Parathyroid adenoma (tissue), 2 donors: Measurements from ENCODE around the gene TMF1.

ENCODE experiments used
- H2AFZ ChIP-seq: fragments of 300-600 bp; sonication (generic); one replicate; pipeline ENCODE4 v1.7.0; 2017; ENCODE audit warnings: antibody characterized with exemption, mild to moderate bottlenecking
- H3K27ac ChIP-seq: fragments of 300-600 bp; sonication (generic); one replicate; pipeline ENCODE4 v1.7.0; 2017
- H3K27me3 ChIP-seq: fragments of 300-600 bp; sonication (generic); one replicate; pipeline ENCODE4 v1.7.0; 2017; ENCODE audit warnings: low read length; ENCODE audit not compliant: control insufficient read depth, insufficient read depth
- H3K36me3 ChIP-seq: fragments of 300-600 bp; sonication (generic); one replicate; pipeline ENCODE4 v1.7.0; 2017; ENCODE audit warnings: low read length; ENCODE audit not compliant: control insufficient read depth, insufficient read depth
- H3K4me1 ChIP-seq: fragments of 300-600 bp; sonication (generic); one replicate; pipeline ENCODE4 v1.7.0; 2017; ENCODE audit warnings: control low read depth
- H3K4me2 ChIP-seq: fragments of 300-600 bp; sonication (generic); one replicate; pipeline ENCODE4 v1.7.0; 2017; ENCODE audit warnings: low read length
- H3K4me3 ChIP-seq: fragments of 300-600 bp; sonication (generic); one replicate; pipeline ENCODE4 v1.7.0; 2017; ENCODE audit warnings: low read depth, low read length
- H3K79me2 ChIP-seq: fragments of 300-600 bp; sonication (generic); one replicate; pipeline ENCODE4 v1.7.0; 2017; ENCODE audit warnings: control low read depth
- H3K9ac ChIP-seq: fragments of 300-600 bp; sonication (generic); one replicate; pipeline ENCODE4 v1.7.0; 2017; ENCODE audit warnings: mild to moderate bottlenecking
- H3K9me3 ChIP-seq: fragments of 300-600 bp; sonication (generic); one replicate; pipeline ENCODE4 v1.7.0; 2017; ENCODE audit warnings: low read length; ENCODE audit not compliant: control insufficient read depth
- CTCF ChIP-seq: fragments of 300-600 bp; sonication (generic); IDR thresholded peaks from one replicate; pipeline ENCODE4 v1.7.0; 2017; ENCODE audit warnings: antibody characterized with exemption, mild to moderate bottlenecking
- donor health status: primary hyperparathyroidism.

Gene TMF1

GRCh38 chr3:68977486-68978167 lies 74.5 kb downstream of the TMF1 start:
- no peak for TF ChIP-seq CTCF
- Histone ChIP-seq H3K36me3 (no peaks in the 10 kb centered on the region), H3K9ac (no peak overlapping the region), H2AFZ (no peak overlapping the region), H3K4me2 (no peak overlapping the region), H3K27me3 (no peaks in the 10 kb centered on the region), H3K79me2 (no peaks in the 10 kb centered on the region), H3K9me3 (no peaks in the 10 kb centered on the region), H3K4me3 (no peak overlapping the region), H3K27ac (no peak overlapping the region), H3K4me1 (no peaks in the 10 kb centered on the region)

GRCh38 chr3:68974711-68975110 lies 77.4 kb downstream of the TMF1 start:
- H3K4me2 ChIP-seq = no peak overlapping the region
- no peaks in the 10 kb centered on the region for H3K79me2 ChIP-seq
- H3K27me3 ChIP-seq = no peaks in the 10 kb centered on the region
- H3K36me3 ChIP-seq = no peaks in the 10 kb centered on the region
- H3K27ac ChIP-seq = no peak overlapping the region
- H3K9me3 ChIP-seq = no peaks in the 10 kb centered on the region
- TF ChIP-seq CTCF = no peak
- no peak overlapping the region for H2AFZ ChIP-seq
- no peaks in the 10 kb centered on the region for H3K4me1 ChIP-seq
- H3K4me3 ChIP-seq = no peak overlapping the region
- no peak overlapping the region for H3K9ac ChIP-seq

- Histone ChIP-seq H3K36me3 (no peaks in the 10 kb centered on the region), H3K27ac (no peak overlapping the region), H3K27me3 (no peaks in the 10 kb centered on the region), H3K9ac (no peak overlapping the region), H3K4me3 (no peak overlapping the region), H2AFZ (no peak overlapping the region), H3K4me2 (no peak overlapping the region), H3K4me1 (no peaks in the 10 kb centered on the region), H3K79me2 (no peaks in the 10 kb centered on the region), H3K9me3 (no peaks in the 10 kb centered on the region)
- TF ChIP-seq CTCF = no peak
Observed at GRCh38 chr3:68973639-68974038, 78.5 kb downstream of the TMF1 start.

- H3K9me3 ChIP-seq = no peaks in the 10 kb centered on the region
- H3K27me3 ChIP-seq = no peaks in the 10 kb centered on the region
- no peaks in the 10 kb centered on the region for H3K36me3 ChIP-seq
- no peak overlapping the region for H2AFZ ChIP-seq
- no peak overlapping the region for H3K4me3 ChIP-seq
- TF ChIP-seq CTCF = peak; percentile 60
- H3K79me2 ChIP-seq = no peaks in the 10 kb centered on the region
- no peak overlapping the region for H3K27ac ChIP-seq
- no peak overlapping the region for H3K4me2 ChIP-seq
- no peaks in the 10 kb centered on the region for H3K4me1 ChIP-seq
- H3K9ac ChIP-seq = no peak overlapping the region
Observed at GRCh38 chr3:68972358-68972979, 79.7 kb downstream of the TMF1 start.
